Measurements from ENCODE around the gene NR2E1. TPM values are rescaled to one million over a fixed set of nuclear protein-coding genes. Genes with fewer than 3 reads are reported as not detected.

Gene NR2E1
- total and polyA plus RNA-seq, 9 donors = 0.02 TPM; not detected in 8

GRCh38 chr6:108121612-108122011 lies 44.2 kb upstream of the NR2E1 start:
- intact Hi-C loops (cut with DNase I) = no loop called here
- peaks cover 10% of the 10 kb centered on the region for H3K4me1 ChIP-seq (ENCODE audit: insufficient read depth)

GRCh38 chr6:108123481-108123929 lies 42.3 kb upstream of the NR2E1 start:
- 18 to 36% (median 21%) methylated on average over 13 of the region's 13 CpGs for WGBS, 3 donors
- intact Hi-C loops (cut with DNase I) = no loop called here
- H3K4me3 ChIP-seq = no peak overlapping the region
- H3K27ac ChIP-seq = no peak overlapping the region
- no peaks in the 10 kb centered on the region for H3K36me3 ChIP-seq
- H3K4me1 ChIP-seq (ENCODE audit: insufficient read depth) = peaks cover 5% of the 10 kb centered on the region
- no peaks in the 10 kb centered on the region for H3K9me3 ChIP-seq
- no peaks in the 10 kb centered on the region for H3K27me3 ChIP-seq
- no peak for DNase-seq
- TF ChIP-seq EP300 (IDR thresholded peaks at IDR 0.05) (no peak), POLR2A (IDR thresholded peaks at IDR 0.05) (no peak)
- TF ChIP-seq, protein P1, sequence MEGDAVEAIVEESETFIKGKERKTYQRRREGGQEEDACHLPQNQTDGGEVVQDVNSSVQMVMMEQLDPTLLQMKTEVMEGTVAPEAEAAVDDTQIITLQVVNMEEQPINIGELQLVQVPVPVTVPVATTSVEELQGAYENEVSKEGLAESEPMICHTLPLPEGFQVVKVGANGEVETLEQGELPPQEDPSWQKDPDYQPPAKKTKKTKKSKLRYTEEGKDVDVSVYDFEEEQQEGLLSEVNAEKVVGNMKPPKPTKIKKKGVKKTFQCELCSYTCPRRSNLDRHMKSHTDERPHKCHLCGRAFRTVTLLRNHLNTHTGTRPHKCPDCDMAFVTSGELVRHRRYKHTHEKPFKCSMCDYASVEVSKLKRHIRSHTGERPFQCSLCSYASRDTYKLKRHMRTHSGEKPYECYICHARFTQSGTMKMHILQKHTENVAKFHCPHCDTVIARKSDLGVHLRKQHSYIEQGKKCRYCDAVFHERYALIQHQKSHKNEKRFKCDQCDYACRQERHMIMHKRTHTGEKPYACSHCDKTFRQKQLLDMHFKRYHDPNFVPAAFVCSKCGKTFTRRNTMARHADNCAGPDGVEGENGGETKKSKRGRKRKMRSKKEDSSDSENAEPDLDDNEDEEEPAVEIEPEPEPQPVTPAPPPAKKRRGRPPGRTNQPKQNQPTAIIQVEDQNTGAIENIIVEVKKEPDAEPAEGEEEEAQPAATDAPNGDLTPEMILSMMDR (IDR thresholded peaks at IDR 0.05) = no peak

More at GRCh38 chr6:108121612-108122011, 44.2 kb upstream of the NR2E1 start:
- H3K36me3 ChIP-seq = no peaks in the 10 kb centered on the region
- H3K27me3 ChIP-seq = no peaks in the 10 kb centered on the region
- 60 to 68% (median 61%) methylated on average over 10 of the region's 10 CpGs for WGBS, 3 donors
- H3K9me3 ChIP-seq = no peaks in the 10 kb centered on the region
- no peak for DNase-seq
- H3K27ac ChIP-seq = no peak overlapping the region
- H3K4me3 ChIP-seq = no peak overlapping the region
- no peak for TF ChIP-seq POLR2A (IDR thresholded peaks at IDR 0.05)

DNA sequence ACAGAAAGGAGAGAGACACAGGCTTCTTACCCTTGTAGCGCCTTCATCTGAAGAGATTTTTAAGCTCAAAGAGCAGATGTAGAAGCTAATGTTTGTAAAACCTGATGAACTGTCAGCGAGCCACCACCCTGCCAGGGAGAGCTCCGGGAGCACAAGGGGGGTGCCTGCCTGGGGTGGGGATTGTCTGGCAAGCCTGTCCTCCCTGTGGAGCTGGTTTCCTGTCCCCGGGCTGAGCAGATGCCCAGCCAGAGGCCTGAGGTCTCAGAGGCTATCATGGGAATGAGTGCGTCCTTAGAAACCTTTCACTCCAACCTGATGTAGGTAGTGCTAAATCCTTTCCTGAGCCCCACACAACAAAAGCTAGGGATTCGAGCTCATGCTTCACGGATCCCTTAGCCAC lies 41.9 kb upstream of the NR2E1 start:
- no peaks in the 10 kb centered on the region for H3K36me3 ChIP-seq
- H3K9me3 ChIP-seq = no peaks in the 10 kb centered on the region
- TF ChIP-seq EP300 (IDR thresholded peaks at IDR 0.05) (no peak), POLR2A (IDR thresholded peaks at IDR 0.05) (no peak)
- TF ChIP-seq, protein P1 (IDR thresholded peaks at IDR 0.05) = no peak
- no peaks in the 10 kb centered on the region for H3K27me3 ChIP-seq
- peaks cover 5% of the 10 kb centered on the region for H3K4me1 ChIP-seq (ENCODE audit: insufficient read depth)
- H3K4me3 ChIP-seq = no peak overlapping the region
- 32 to 39% (median 33%) methylated on average over 7 of the region's 7 CpGs for WGBS, 3 donors
- no peak overlapping the region for H3K27ac ChIP-seq
- no peak for DNase-seq
- intact Hi-C loops (cut with DNase I) = no loop called here

GRCh38 chr6:108127056-108127455 lies 38.8 kb upstream of the NR2E1 start:
- Histone ChIP-seq H3K4me1 (ENCODE audit: insufficient read depth) (no peaks in the 10 kb centered on the region), H3K36me3 (no peaks in the 10 kb centered on the region), H3K9me3 (no peaks in the 10 kb centered on the region), H3K4me3 (no peak overlapping the region), H3K27me3 (no peaks in the 10 kb centered on the region), H3K27ac (no peak overlapping the region)
- intact Hi-C loops (cut with DNase I) = no loop called here
- no peak for DNase-seq
- WGBS, 3 donors = 84 to 98% (median 88%) methylated on average over 1 of the region's 1 CpG
- TF ChIP-seq POLR2A (IDR thresholded peaks at IDR 0.05) (no peak), EP300 (IDR thresholded peaks at IDR 0.05) (no peak)
- TF ChIP-seq, protein P1 (IDR thresholded peaks at IDR 0.05) = no peak

DNA sequence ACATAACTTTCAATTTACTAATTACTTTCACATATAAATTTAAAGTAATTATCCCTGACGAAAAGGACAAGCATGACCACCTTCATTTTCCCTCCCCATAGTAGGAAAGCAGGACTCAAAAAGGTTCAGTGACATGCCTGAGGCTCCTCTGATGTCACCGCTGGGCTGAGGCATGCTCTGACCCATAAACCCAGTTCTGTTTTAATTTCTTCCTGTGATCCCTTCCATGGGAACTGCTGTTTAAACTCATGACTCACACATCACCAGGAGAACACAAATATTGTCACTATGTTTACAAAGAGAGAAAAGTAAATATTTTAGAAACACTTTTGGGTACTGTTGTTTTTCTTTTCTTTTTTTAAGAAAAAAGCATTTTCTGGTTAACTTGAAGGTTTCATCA lies 38.0 kb upstream of the NR2E1 start:
- no peak for DNase-seq
- Histone ChIP-seq H3K36me3 (no peaks in the 10 kb centered on the region), H3K27ac (no peak overlapping the region), H3K4me3 (no peak overlapping the region), H3K27me3 (no peaks in the 10 kb centered on the region), H3K9me3 (no peaks in the 10 kb centered on the region), H3K4me1 (ENCODE audit: insufficient read depth) (no peaks in the 10 kb centered on the region)
- 58 to 72% (median 70%) methylated on average over 2 of the region's 2 CpGs for WGBS, 3 donors
- TF ChIP-seq EP300 (IDR thresholded peaks at IDR 0.05) (no peak), POLR2A (IDR thresholded peaks at IDR 0.05) (no peak)
- TF ChIP-seq, protein P1 (IDR thresholded peaks at IDR 0.05) = no peak
- intact Hi-C loops (cut with DNase I) = no loop called here
